NCI-H82 treated with DMSO at 0.1 percent for 48 hours (cell line): ENCODE results near the gene UCK1.

Experiments
- DNase-seq: peaks from one replicate; lab custom pipeline; 2025; ENCODE audit not compliant: unreplicated experiment; lab: John Stamatoyannopoulos, UW

Gene UCK1

DNA sequence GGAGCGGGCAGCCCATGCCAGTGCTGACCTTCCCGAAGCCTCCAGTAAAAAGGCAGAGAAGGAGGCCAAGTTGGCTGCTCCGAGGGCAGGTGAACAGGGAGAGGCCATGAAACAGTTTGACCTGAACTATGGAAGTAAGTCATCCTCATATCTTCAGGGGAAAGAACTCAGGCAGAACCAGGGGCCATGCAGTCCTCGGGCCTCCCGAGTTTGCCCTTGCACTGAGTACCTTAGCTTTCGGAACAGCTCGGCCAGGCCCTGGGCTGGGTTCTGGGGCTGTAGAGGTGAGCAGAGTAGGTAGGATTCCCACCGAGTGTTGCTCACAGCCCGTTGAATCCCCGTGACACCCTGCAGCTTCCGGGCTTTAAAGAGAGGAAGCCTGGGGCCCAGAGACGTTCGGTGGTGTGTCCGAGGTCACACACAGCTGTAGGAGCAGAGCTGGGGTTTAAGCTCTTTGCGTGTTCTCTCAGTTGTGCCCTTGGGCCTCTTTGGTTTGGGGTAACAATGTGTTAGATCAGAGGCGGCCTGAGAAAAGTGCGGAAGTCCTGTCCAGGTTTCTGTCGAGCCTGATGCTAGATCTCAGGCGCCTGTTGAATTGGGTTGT is 53.1 kb downstream of the UCK1 start:
- DNase-seq: no peak

GRCh38 chr9:131477367-131477766 is 53.7 kb downstream of the UCK1 start:
- DNase-seq: no peak

- DNase-seq: no peak
Observed at GRCh38 chr9:131476777-131477345, 54.2 kb downstream of the UCK1 start.

- no peak for DNase-seq
Observed at GRCh38 chr9:131475956-131476776, 54.9 kb downstream of the UCK1 start.

GRCh38 chr9:131475111-131475955 is 55.7 kb downstream of the UCK1 start:
- no peak for DNase-seq

DNA sequence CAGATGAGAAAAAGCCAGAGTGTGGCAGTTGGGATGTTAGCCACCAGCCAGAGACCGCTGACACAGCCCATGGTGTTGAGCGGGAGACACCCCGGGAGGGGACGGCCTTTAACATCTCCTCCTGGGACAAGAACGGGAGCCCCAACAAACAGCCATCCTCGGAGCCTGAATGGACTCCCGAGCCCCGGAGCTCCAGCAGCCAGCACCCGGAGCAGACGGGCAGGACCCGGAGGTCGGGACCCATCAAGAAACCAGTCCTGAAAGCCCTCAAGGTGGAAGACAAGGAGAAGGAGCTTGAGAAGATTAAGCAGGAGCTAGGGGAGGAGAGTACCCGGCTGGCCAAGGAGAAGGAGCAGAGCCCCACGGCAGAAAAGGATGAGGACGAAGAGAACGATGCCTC is 56.4 kb downstream of the UCK1 start:
- DNase-seq: no peak

GRCh38 chr9:131473891-131474290 is 57.2 kb downstream of the UCK1 start:
- DNase-seq: no peak
